ENCODE measurements around the gene DNAJA1.
"Not testable (repeated sequence)": the region's sequence is repeated elsewhere in the genome, so short reads cannot be mapped to it uniquely, and the experiment has no call there.

DNAJA1 gene

GRCh38 chr9:33082538-33083326 lies 57.7 kb downstream of the DNAJA1 start:
- FAIRE-seq, result no peak

- not testable (repeated sequence) for FAIRE-seq
Observed at GRCh38 chr9:33085672-33086071, 60.6 kb downstream of the DNAJA1 start.

Data from TTC549 (cell line).